ENCODE data around the gene GNGT2.
"Not testable (repeated sequence)": the region's sequence is repeated elsewhere in the genome, so short reads cannot be mapped to it uniquely, and the experiment has no call there.

Gene GNGT2

DNA sequence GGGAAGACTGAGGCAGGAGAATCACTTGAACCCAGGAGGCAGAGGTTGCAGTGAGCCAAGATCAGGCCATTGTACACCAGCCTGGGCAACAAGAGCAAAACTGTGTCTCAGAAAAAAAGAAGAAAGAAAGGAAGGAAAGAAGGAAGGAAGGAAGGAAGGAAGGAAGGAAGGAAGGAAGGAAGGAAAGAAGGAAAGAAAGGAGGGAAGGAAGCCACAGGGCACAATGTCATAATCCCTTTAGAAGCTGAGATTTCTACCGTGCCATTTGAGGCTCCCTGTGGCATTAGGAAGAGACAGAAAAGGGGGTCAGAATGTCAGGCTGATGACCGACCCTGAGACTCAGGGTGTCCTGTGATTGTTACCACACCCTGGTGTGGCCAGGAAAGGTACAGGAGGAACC lies 6.6 kb downstream of the GNGT2 start:
- no peak for DNase-seq

DNA sequence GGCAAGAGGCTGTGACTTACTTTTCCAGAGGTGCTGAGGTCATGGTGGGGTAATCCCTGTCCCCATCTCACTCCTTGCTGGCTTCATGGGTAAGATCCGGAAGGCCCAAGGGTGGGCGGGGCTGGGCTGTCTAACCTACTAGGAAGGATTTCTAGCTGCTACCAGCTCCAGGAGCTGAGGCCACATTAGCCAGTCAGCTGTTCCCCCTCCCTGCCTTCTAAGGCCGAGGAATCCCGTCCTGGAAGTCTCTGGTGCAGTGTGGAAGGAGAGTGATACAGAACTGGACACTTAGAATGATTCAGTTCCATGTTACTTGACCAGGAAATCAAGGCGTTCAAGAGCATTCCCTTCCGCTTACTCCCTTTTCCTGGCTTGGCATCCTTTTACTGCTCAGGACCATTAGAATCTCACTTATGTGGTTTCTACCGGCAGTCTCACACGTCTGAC lies 8.9 kb downstream of the GNGT2 start:
- DNase-seq, result no peak

- no peak for DNase-seq
These were observed 9.8 kb downstream of the GNGT2 start for GRCh38 chr17:49200423-49201083.

DNA sequence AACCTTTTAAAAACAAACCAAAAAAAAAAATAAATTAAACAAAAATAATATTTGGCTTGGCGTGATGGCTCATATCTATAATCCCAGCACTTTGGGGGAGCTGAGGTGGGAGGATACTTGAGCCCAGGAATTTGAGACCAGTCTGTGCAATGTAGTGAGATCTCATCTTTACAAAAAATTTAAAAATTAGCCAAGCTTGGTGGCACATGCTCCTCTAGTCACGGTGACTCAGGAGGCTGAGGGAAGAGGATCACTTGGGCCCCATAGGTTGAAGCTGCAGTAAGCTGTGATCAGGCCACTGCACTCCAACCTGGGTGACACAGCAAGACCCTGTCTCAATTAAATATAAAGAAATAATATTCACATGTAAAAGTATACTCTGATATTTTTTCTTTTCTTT lies 12.2 kb downstream of the GNGT2 start:
- no peak for DNase-seq

GRCh38 chr17:49197346-49197998 lies 12.9 kb downstream of the GNGT2 start:
- DNase-seq, result no peak

GRCh38 chr17:49196520-49196919 lies 13.9 kb downstream of the GNGT2 start:
- DNase-seq, result no peak

- DNase-seq, result no peak
These were observed 14.6 kb downstream of the GNGT2 start for GRCh38 chr17:49195751-49196150.

DNA sequence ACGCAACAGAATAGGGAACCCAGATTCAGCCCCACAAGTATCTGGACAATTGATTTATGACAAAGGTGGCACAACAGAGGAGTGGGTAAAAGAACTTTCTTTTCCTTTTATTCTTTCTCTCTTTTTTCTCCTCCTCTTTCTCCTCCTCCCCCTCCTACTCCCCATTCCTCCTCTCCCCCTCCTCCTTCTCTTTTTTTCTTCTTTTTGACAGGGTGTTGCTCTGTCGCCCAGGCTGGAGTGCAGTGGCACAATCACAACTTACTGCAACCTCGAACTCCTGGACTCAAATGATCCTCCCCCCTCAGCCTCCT lies 16.1 kb downstream of the GNGT2 start:
- DNase-seq, result no peak

DNA sequence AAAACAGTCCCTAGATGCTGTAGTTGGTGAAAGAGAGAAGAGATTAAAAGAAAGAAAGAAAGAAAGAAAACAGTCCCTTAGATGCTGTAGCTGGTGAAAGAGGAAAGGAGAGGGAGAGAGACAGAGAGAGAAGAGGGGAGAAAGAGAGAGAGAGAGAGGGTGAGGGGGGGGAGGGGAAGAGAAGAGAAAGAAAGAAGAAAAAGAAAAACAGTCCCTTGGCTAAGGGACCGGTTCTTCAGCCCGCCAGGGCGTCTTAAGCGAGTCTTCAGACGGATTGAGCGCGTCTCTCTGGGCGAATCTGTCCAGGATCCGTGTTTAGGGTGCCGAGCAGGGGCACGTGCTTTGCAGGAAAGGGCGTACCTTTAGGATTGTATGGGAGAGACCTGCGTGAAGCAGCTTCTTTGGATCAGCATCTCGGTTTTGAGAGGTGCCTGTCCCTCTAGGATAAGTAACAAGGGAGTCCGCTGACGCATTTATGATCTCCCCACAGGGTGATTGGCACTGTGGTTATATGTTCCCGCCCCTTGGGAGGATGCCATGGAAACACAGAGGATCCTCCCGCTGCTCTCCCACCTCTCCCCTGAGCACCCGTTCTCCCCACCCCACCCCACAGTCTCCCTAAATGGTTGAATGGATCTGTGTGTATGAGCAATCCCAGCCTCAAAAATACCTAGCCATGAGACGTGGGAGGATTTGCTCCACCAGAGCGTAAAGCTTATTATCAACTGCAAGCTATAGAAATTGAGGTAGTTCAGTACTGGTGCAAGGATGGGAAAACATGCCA lies 16.7 kb downstream of the GNGT2 start:
- peak; percentile 56 for DNase-seq

DNA sequence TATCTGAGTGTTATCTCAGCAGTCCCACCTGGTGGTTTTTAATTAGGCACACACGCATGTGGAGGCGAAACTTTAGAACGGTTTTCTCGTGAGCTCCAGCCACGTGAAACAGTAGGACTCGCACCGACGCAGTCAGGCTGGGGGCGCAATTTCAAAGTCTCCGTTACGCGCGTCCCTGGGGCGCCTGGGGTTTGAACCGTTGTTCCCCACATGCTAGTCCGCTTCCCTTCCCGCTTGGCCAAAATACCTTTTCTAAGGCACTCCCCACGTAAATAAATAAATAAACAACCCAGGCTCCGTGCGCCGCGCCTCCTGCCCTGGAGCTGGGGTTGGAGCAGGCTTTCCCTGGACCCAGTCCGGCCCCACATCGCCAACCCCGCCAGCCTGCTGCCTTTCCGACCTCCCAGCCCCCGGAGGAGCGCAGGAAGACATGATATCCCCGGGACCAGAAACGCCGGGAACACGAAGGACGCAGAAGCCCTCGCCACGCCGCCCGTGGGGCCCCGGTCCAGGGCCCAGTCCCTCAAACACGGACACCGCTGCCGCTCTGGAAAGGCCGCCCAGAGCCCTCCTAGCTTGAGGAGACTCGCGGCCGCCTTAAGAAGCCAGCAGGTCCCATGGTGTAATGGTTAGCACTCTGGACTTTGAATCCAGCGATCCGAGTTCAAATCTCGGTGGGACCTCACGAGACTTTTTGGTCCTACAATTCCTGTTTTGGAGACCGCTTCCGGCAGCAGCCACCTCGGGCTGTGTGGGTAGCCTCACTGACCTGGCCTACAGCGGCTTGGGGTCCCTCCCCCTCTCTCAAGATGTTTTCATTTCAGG lies 18.2 kb downstream of the GNGT2 start:
- DNase-seq, result peak; percentile 83

DNA sequence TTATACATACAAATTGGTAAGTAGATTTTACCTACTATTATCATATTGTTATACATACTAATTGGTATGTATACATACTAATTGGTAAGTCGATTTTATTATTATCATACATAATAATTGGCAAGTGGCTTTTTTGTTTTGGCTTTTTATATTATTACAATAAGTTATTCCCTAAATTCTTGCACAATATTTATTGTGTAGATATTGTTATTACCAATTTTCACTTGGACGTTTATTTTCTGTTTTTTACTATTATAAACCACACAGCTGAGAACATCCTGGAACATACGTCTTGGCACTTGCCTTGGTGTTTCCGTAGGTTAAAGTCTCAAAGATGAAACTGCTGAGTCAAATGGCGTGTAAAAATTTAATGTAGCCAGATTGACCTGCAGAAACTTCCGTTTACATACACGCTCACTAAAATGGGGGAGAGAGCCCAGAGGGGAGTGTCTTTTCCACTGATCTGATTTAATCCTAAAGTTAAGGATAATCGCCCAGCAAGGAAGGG lies 18.9 kb downstream of the GNGT2 start:
- no peak for DNase-seq

DNA sequence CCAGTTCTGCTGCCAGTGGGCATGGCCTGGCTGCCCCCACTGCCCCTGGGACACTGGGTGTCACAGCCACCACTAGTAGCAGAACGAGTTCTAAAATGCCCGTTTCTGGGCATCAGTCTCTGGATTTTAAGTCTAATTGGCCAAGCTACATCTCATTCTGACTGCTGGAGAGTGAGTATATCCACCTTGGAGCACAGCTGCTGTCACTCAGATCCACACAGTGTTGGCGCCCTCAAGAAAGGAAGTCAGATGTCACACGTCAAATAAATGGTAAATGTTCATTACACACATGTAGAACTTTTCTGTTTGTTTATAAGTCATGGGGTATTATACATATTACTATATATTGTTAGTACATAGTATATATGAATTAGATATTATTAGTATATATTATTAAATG lies 19.4 kb downstream of the GNGT2 start:
- DNase-seq, result no peak

DNA sequence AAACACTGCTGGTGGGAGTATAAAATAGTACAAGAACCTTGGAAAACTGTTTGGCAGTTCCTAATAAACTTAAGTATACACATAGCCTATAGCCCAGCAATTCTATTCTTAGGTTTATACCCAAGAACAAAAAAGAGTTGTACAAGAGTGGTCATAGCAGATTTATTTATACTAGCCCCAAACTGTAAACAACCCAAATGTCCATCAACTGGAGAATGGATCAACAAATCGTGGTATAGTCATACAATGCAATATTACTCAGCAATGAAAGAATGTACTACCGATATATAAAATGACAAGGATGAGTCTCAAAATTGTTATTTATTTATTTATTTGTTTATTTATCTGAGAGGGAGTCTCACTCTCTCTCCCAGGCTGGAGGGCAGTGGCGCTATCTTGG lies 23.1 kb downstream of the GNGT2 start:
- DNase-seq, result no peak

DNA sequence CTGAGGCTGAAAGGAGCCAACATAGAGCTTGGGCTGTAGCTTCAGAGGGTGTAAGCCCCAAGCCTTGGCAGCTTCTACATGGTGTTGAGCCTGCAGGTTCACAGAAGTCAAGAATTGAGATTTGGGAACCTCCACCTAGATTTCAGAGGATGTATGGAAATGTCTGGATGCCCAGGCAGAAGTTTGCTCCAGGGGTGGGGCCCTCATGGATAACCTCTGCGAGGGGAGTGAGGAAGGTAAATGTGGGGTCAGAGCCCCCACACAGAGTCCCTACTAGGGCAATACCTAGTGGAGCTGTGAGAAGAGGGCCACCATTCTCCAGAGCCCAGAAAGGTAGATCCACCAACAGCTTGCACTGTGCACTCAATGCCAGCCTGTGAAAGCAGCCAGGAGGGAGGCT lies 25.0 kb downstream of the GNGT2 start:
- not testable (repeated sequence) for DNase-seq

- not testable (repeated sequence) for DNase-seq
These were observed 25.9 kb downstream of the GNGT2 start for GRCh38 chr17:49184522-49184921.

DNA sequence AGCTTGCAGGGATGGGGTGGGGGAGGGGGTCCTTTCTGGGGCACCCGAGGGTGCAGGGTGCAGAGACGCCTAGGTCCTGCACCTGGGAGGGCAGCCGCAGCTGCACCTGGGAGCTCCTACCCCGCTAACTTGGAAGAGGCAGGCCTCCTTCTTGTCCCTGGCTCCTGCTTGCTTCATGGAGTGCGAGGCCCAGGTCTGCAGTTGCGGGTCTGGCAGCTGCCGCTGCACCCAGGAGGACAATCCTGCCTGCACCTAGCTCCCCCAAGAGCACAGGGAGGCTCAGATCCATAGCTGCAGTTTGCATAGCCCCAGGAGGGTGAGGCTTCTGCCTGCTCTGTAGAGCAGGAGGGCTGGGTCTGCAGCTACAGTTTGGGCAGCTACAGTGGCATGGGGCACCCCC lies 26.6 kb downstream of the GNGT2 start:
- no peak for DNase-seq

- no peak for DNase-seq
These were observed 27.0 kb downstream of the GNGT2 start for GRCh38 chr17:49183341-49183740.

DNA sequence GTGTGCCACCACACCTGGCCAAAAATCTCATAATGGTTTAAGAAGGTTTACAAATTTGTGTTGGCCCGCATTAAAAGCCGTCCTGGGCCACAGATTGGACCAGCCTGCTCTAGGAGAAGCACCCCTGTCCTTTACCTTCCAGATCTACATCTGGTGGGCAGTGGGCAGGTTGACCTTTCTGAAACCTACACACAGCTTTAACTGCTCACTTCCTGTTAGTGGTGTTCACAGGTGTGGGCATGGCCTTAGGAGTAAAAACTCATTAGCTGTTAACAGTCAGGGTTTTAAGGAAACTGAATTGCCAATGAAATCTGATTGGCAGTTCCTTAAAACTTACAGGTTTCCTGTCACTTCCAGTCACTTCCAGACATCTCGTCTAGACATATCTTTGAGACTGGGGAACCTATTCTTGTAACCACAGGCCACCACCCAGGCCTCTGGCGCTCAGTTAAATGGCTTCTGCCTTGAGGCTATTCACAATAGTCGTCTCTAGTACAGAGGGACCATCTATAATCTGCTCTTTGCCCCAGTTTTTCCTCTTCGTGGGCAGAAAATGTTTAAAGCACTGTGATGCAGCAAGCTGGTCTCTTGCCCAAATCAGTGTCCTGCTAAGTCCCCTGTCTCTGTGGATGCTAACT lies 29.3 kb downstream of the GNGT2 start:
- no peak for DNase-seq

DNA sequence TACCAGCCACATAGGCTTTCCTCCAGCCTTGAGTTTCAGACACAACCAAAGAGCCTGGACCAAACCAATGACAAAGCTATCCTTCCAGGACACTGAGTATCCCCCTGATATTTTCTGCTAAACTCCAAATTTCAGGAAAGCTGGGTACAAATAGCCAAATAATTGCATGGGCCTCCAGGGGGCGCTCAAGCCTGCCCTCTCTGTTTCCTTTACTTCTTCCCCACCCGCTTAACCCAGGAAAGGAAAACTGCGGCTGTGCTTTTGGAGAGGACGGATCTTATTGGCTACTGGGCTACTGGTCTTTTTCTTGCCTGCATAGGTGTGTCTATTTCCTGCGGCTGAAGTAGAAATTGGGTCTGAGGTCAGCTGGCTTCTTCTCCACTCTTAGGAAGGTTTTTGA lies 30.1 kb downstream of the GNGT2 start:
- DNase-seq, result peak; percentile 34

DNA sequence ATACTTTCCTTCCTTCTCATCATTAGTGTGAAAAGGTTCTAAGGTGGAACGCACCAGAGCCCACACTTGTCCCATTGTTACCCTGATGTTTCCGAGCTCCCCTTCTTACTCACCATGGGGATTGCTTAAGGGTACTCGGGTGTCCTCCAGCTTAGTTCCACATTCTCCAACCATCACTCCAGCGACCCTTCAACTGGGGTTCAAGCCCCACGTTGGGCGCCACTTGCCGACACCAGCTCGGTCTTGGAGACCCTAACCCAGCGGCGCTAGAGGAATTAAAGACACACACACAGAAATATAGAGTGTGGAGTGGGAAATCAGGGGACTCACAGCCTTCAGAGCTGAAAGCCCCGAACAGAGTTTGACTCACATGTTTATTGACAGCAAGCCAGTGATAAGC lies 34.4 kb downstream of the GNGT2 start:
- not testable (repeated sequence) for DNase-seq

- DNase-seq, result not testable (repeated sequence)
These were observed 39.7 kb downstream of the GNGT2 start for GRCh38 chr17:49170711-49171110.

GRCh38 chr17:49170216-49170615 lies 40.2 kb downstream of the GNGT2 start:
- no peak for DNase-seq

DNA sequence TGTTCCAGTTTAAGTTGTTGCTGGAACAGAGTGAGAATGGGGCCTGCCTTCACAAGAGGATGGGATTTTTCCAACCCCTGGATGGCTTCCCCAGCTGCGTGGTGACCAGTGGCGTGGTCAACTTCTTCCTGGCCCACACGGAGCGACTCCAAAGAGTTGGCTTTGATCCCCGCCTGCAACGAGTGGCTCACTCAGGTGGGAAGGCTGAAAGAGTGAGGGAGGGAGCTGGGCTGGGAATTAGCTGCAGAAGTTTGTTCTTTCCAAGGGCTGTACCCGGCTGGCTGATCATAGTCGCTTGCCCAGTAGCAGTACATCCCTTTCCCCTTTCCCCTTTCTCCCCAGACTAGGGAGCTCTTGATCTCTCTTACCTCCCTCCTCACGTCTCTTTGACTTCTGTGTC lies 41.7 kb downstream of the GNGT2 start:
- no peak for DNase-seq

Measured in MV-4-11 (cell line).